ENCODE data around the gene CCDC149.

The CCDC149 gene

GRCh38 chr4:24765376-24765988, 147.4 kb downstream of the CCDC149 start:
- TF ChIP-seq ZFX (IDR thresholded peaks at IDR 0.05) (no peak), CTCF (conservative IDR thresholded peaks at IDR 0.05) (no peak)
- no peak overlapping the region for H3K27ac ChIP-seq

GRCh38 chr4:24764345-24764744, 148.5 kb downstream of the CCDC149 start:
- TF ChIP-seq ZFX (IDR thresholded peaks at IDR 0.05) (no peak), CTCF (conservative IDR thresholded peaks at IDR 0.05) (no peak)
- no peak overlapping the region for H3K27ac ChIP-seq

GRCh38 chr4:24763631-24764297, 149.1 kb downstream of the CCDC149 start:
- H3K27ac ChIP-seq, result no peak overlapping the region
- TF ChIP-seq ZFX (IDR thresholded peaks at IDR 0.05), result no peak
- TF ChIP-seq CTCF (conservative IDR thresholded peaks at IDR 0.05), result no peak
